GM13977 (cell line): ENCODE measurements around the gene RGS11.
"Not testable (repeated sequence)": the region's sequence is repeated elsewhere in the genome, so short reads cannot be mapped to it uniquely, and the experiment has no call there.

ENCODE experiments used
- DNase-seq: peaks from one replicate; pipeline ENCODE4 v3.0.0; 2012; ENCODE audit warnings: low spot score
- in situ Hi-C: fragments of 300-500 bp; cut with MboI; formaldehyde crosslinking; loops from one replicate; pipeline ENCODE4 v1.12.0; 2022; ENCODE audit warnings: low sequenced_read_pairs, low pct_unique_long_range_greater_than_20kb, mixed read lengths, inconsistent platforms; ENCODE audit not compliant: unreplicated experiment
- TF ChIP-seq, protein P1 (sequence below): IDR thresholded peaks from 2 replicates; pipeline ENCODE4 v1.5.1; 2012; ENCODE audit warnings: mild to moderate bottlenecking, control low read depth; ENCODE audit not compliant: insufficient read depth; ENCODE audit errors: extremely low read depth, missing control alignments

RGS11 gene

GRCh38 chr16:269061-269796 is 6.5 kb downstream of the RGS11 start:
- no peak for DNase-seq
- TF ChIP-seq, protein P1, sequence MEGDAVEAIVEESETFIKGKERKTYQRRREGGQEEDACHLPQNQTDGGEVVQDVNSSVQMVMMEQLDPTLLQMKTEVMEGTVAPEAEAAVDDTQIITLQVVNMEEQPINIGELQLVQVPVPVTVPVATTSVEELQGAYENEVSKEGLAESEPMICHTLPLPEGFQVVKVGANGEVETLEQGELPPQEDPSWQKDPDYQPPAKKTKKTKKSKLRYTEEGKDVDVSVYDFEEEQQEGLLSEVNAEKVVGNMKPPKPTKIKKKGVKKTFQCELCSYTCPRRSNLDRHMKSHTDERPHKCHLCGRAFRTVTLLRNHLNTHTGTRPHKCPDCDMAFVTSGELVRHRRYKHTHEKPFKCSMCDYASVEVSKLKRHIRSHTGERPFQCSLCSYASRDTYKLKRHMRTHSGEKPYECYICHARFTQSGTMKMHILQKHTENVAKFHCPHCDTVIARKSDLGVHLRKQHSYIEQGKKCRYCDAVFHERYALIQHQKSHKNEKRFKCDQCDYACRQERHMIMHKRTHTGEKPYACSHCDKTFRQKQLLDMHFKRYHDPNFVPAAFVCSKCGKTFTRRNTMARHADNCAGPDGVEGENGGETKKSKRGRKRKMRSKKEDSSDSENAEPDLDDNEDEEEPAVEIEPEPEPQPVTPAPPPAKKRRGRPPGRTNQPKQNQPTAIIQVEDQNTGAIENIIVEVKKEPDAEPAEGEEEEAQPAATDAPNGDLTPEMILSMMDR = no peak
- in situ Hi-C loops = no loop called here

DNA sequence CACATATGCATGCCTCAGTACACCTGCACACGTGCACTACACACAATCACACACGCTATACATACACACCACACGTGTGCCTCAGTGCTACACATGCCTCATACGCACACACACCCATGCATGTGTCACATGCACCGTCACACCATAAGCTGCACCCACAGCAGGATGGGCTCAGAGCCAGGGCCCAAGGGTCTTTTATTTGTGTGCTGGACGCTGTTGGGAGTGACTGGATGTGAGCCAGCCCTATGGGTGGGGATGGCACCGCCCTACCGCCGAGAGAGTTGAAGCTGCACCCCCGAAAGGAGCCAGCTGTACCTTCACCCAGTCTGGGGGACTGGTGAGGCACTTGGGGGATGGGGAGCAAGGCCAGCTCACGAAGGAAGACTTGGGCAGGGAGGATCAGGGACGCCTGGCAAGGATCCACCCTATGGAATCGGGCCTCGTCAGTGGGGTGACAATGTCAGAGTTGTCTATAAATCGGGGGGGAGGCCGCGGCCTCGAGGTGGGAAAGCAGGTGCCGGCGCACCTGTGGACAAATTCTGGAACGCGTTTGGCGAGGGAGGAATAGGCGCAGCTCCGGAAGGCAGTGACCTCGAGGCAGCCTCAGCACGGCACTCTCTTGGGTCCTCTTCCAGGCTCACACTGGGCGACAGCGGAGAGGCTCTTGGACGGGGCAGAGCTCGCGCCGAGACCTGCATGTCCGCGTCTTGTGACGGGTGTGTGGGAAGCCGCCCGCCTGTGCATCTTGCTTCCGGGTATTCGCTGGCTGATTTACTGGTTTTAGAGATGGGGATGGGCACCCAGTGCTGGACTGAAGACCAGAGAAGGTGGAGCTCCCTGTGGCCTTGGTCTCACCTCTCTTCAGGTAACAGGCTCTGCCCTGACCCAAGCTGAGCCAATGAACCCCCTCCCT is 7.3 kb downstream of the RGS11 start:
- DNase-seq = no peak
- in situ Hi-C loops = no loop called here
- TF ChIP-seq, protein P1 = no peak

- in situ Hi-C loops = not testable (repeated sequence)
Observed at GRCh38 chr16:267562-267961, 8.2 kb downstream of the RGS11 start.

GRCh38 chr16:266258-267164 is 9.2 kb downstream of the RGS11 start:
- TF ChIP-seq, protein P1 = no peak
- in situ Hi-C loops = no loop called here
- no peak for DNase-seq

More at GRCh38 chr16:267562-267961, 8.2 kb downstream of the RGS11 start:
- not testable (repeated sequence) for DNase-seq

GRCh38 chr16:265711-266110 is 10.0 kb downstream of the RGS11 start:
- TF ChIP-seq, protein P1 = no peak
- in situ Hi-C loops = no loop called here
- no peak for DNase-seq

- no peak for DNase-seq
- in situ Hi-C loops = no loop called here
- TF ChIP-seq, protein P1 = no peak
Observed at GRCh38 chr16:265002-265529, 10.7 kb downstream of the RGS11 start.
